BLaER1 treated with 17β-estradiol and CSF1 and Interleukin-3, amounts not matched to agents 10 nM and 100 nM (cell line): ENCODE results near the gene DENND4C.
A peak's percentile ranks its signal among the peaks of the same experiment; 100 is the strongest.
"Not testable (repeated sequence)": the region's sequence is repeated elsewhere in the genome, so short reads cannot be mapped to it uniquely, and the experiment has no call there.

Experiments used
- H3K27ac ChIP-seq, 11 experiments: shearing (Covaris generic); formaldehyde crosslinking; 2 replicates each; pipeline ENCODE4 v1.8.1; 2022
- H3K27me3 ChIP-seq, 11 experiments: shearing (Covaris generic); formaldehyde crosslinking; 2 replicates each; pipeline ENCODE4 v1.8.1; 2022
- H3K36me3 ChIP-seq, 11 experiments: shearing (Covaris generic); formaldehyde crosslinking; 2 replicates each; pipeline ENCODE4 v1.8.1; 2022
- H3K4me1 ChIP-seq, 10 experiments: shearing (Covaris generic); formaldehyde crosslinking; 2 replicates each; pipeline ENCODE4 v1.8.1; 2022
- H3K4me2 ChIP-seq, 11 experiments: shearing (Covaris generic); formaldehyde crosslinking; 2 replicates each; pipeline ENCODE4 v1.8.1; 2022
- H3K4me3 ChIP-seq, 10 experiments: shearing (Covaris generic); formaldehyde crosslinking; 2 replicates each; pipeline ENCODE4 v1.8.1; 2022
- H3K9ac ChIP-seq, 11 experiments: shearing (Covaris generic); formaldehyde crosslinking; 2 replicates each; pipeline ENCODE4 v1.8.1; 2022
- H3K9me3 ChIP-seq, 11 experiments: shearing (Covaris generic); formaldehyde crosslinking; replicated peaks in 1 of 11; 2 replicates each; pipeline ENCODE4 v1.8.1; 2022
- H4K20me1 ChIP-seq, 11 experiments: shearing (Covaris generic); formaldehyde crosslinking; 2 replicates each; pipeline ENCODE4 v1.8.1; 2022
- Cebpa-rat ChIP-seq, 11 experiments: shearing (Covaris generic); IDR thresholded peaks; 2 replicates each; pipeline ENCODE4 v1.8.1; 2022

Gene DENND4C

DNA sequence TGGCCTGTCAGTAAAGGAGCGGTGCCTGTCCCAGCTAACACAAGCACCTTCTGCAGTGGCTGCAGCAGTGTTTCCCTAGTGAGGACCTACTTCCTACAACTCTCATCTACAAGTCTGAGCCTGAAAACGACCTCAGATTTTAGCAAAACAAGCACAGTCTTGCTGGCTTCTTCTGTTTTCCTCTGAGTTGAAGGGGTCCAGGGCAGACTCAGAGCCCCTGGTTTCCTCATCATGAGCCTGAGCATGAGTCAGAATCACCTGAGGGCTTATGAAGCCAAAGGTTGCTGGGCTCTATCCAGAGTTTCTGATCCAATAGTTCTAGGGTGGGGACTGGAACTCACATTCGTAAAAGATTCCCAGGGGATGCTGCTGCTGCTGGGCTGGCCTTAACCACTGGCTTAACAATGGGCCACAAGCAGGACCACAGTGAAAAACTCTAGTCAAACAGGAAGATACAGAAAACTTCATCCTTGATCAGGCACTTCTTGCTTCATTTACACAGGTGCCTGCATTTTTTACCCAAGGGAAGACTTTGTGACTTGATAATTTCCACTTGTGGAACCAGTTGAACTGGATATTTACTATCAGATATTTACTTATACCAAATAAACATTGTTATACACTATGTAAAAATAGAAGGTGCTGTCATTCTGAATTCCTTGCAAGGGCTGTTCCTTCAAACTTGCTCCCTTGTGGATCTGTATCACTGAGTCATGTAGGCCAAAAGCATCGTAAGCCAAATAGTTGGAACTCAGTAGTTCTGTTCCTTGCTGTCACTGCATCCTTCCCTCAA, 174.0 kb downstream of the DENND4C start:
- Histone ChIP-seq H3K4me2 (no peak overlapping the region), H3K36me3 (no peaks in the 10 kb centered on the region), H3K4me1 (peaks cover 6 to 17% (median 14%) of the 10 kb centered on the region in 10 experiments; a peak in 17 of 20 replicates), H3K27me3 (no peaks in the 10 kb centered on the region), H3K9me3 (peaks cover 32 to 40% (median 37%) of the 10 kb centered on the region in 11 experiments), H4K20me1 (no peaks in the 10 kb centered on the region), H3K9ac (no peak overlapping the region), H3K4me3 (no peak overlapping the region), H3K27ac (no peak overlapping the region)
- TF ChIP-seq Cebpa-rat (IDR thresholded peaks at IDR 0.05) = no peak

- Histone ChIP-seq H3K4me1 (peaks cover 14 to 29% (median 25%) of the 10 kb centered on the region in 10 experiments), H3K27ac (no peak overlapping the region), H4K20me1 (no peaks in the 10 kb centered on the region; a peak in 1 of 22 replicates), H3K4me3 (no peak overlapping the region), H3K9ac (no peak overlapping the region), H3K9me3 (peaks cover 32 to 40% (median 37%) of the 10 kb centered on the region in 11 experiments), H3K4me2 (no peak overlapping the region), H3K27me3 (no peaks in the 10 kb centered on the region), H3K36me3 (no peaks in the 10 kb centered on the region)
- TF ChIP-seq Cebpa-rat (IDR thresholded peaks at IDR 0.05) = no peak
Observed at GRCh38 chr9:19405771-19406170, 175.3 kb downstream of the DENND4C start.

GRCh38 chr9:19408316-19408692, 177.8 kb downstream of the DENND4C start:
- Histone ChIP-seq H3K4me1 (peaks cover 14 to 29% (median 25%) of the 10 kb centered on the region in 10 experiments), H3K4me3 (peak overlapping the region; percentile 73 to 83 (median 80)), H3K4me2 (peak overlapping the region; percentile 90 to 99 (median 98)), H3K27me3 (no peaks in the 10 kb centered on the region), H3K9ac (peak overlapping the region; percentile 25 to 84 (median 78); a peak in 17 of 22 replicates), H3K36me3 (0 out of 22 replicates have a peak, but pooled peaks cover 0 to 3% (median 0%) of the 10 kb centered on the region in 11 experiments), H3K9me3 (peaks cover 11 to 18% (median 13%) of the 10 kb centered on the region in 11 experiments), H3K27ac (peak overlapping the region in 2 of 11 experiments; percentile 67 to 78; a peak in 2 of 22 replicates), H4K20me1 (no peaks in the 10 kb centered on the region; a peak in 1 of 22 replicates)
- no peak for TF ChIP-seq Cebpa-rat (IDR thresholded peaks at IDR 0.05)

DNA sequence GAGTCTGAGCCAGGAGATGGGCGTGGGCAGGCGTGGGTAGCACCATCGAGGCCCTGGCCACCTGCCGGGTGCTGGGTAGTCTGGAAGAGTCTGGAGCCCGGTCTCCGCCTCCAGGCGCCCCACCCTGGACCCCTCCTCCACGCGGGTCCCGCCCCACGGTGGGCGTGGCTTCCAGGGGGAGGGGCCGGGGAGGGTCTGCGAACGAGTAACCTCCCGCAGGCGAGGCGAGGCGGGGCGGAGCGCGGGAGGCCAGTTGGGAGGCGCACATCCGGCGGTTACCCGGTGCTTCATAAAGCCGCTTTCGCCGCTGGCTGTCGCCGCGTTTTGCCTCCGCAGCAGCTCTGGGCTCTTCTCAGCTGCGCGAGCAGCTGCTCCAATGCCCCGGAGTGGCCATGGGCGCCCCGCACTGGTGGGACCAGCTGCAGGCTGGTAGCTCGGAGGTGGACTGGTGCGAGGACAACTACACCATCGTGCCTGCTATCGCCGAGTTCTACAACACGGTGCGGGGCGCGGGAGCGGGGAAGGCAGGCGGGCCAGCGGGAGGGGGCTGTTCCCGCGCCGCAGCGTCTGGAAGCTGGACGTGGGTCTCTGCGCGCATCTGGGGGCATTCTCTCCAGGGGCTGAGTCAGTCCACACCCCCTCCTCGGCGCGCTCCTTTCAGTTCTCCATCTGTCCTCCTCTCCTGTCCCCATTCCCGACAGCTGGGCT, 178.4 kb downstream of the DENND4C start, which contains the start of gene ACER2:
Gene ACER2 (plus strand): TSS at position 317 of the 708 bp plus-strand sequence. CDS start 76 bp downstream, at position 393.
- Histone ChIP-seq H3K4me1 (peaks cover 14 to 29% (median 25%) of the 10 kb centered on the region in 10 experiments), H3K9ac (peak within 1 kb of the TSS; percentile 71 to 84 (median 80)), H4K20me1 (no peaks in the 10 kb centered on the region; a peak in 1 of 22 replicates), H3K36me3 (0 out of 22 replicates have a peak, but pooled peaks cover 0 to 3% (median 0%) of the 10 kb centered on the region in 11 experiments), H3K4me2 (peak within 1 kb of the TSS; percentile 90 to 99 (median 98)), H3K27ac (peak within 1 kb of the TSS in 10 of 11 experiments; percentile 40 to 80 (median 70); a peak in 19 of 22 replicates), H3K9me3 (peaks cover 5 to 12% (median 8%) of the 10 kb centered on the region in 11 experiments), H3K4me3 (peak within 1 kb of the TSS; percentile 73 to 83 (median 80)), H3K27me3 (no peaks in the 10 kb centered on the region)
- no peak for TF ChIP-seq Cebpa-rat (IDR thresholded peaks at IDR 0.05)

DNA sequence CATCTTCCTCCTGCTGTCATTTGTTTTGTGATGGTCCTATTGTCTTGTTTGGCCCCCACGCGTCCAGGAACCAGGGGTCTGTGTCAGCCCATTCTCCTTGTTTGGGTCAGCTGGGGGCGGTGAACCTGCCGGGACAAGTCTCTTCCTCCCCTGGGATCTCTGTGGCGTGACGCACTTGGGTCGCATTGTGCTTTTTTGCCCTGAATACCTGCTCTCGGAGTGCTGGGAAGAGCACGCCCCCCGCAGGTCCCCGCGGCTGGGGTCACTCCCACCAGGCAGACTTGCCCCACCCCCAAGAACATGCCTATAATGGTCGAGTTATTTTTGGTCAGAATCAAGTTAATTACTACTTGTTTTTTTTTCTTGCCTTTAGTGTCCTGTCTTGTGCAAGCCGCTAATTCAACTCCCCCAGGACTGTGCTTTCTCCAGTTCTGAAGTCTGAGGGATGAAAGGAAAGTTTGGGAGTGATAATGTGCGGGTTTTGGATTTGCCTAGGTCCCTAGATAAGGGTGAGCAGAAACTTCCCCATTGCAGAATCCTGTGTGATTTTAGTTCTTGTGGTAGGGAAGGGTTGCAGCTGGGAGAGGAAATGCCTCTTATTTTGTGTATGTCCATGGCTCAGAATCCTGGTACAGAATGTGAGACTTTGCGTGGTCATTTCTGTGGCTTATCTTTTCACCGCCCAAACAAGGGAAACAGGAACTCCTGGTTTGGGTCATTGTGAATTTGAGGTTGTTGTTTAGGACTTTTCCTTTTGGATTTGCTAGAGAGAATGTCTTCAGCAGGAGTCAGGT, 179.1 kb downstream of the DENND4C start:
- Histone ChIP-seq H3K27ac (peak overlapping the region in 10 of 11 experiments; percentile 40 to 80 (median 70); a peak in 18 of 22 replicates), H3K4me2 (peak overlapping the region; percentile 90 to 99 (median 98)), H4K20me1 (no peaks in the 10 kb centered on the region; a peak in 1 of 22 replicates), H3K9me3 (peaks cover 0 to 5% (median 0%) of the 10 kb centered on the region in 11 experiments; a peak in 6 of 22 replicates), H3K4me3 (peak overlapping the region; percentile 73 to 83 (median 80)), H3K36me3 (0 out of 22 replicates have a peak, but pooled peaks cover 0 to 3% (median 0%) of the 10 kb centered on the region in 11 experiments), H3K27me3 (no peaks in the 10 kb centered on the region), H3K9ac (peak overlapping the region; percentile 71 to 84 (median 80)), H3K4me1 (peaks cover 14 to 29% (median 25%) of the 10 kb centered on the region in 10 experiments)
- no peak for TF ChIP-seq Cebpa-rat (IDR thresholded peaks at IDR 0.05)

DNA sequence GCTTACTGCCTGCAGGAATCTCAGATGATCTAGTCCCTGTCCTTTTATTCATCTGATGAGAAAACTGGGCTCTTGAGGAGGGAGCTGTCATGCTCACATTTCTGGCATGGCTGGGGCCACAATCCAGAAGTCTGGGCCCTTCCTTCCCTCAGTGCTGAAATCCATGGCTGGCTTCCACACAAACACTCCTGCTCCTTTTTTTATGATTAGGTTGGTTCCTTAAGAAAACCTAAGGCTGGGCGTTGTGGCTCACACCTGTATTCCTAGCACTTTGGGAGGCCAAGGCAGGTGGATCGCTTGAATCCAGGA, 179.7 kb downstream of the DENND4C start:
- peak overlapping the region; percentile 90 to 99 (median 98) for H3K4me2 ChIP-seq
- peaks cover 0 to 4% (median 0%) of the 10 kb centered on the region in 11 experiments; a peak in 2 of 22 replicates for H3K9me3 ChIP-seq
- peak overlapping the region in 9 of 10 experiments; percentile 73 to 83 (median 79); a peak in 7 of 20 replicates for H3K4me3 ChIP-seq

GRCh38 chr9:19410594-19410993, 180.1 kb downstream of the DENND4C start:
- Histone ChIP-seq H3K4me1 (peaks cover 14 to 29% (median 25%) of the 10 kb centered on the region in 10 experiments), H3K9me3 (peaks cover 0 to 4% (median 0%) of the 10 kb centered on the region in 11 experiments; a peak in 2 of 22 replicates), H3K27ac (no peak overlapping the region), H3K4me3 (no peak overlapping the region), H4K20me1 (no peaks in the 10 kb centered on the region; a peak in 1 of 22 replicates), H3K27me3 (no peaks in the 10 kb centered on the region), H3K9ac (no peak overlapping the region), H3K4me2 (peak overlapping the region; percentile 90 to 99 (median 98); a peak in 20 of 22 replicates), H3K36me3 (0 out of 22 replicates have a peak, but pooled peaks cover 0 to 3% (median 0%) of the 10 kb centered on the region in 11 experiments)
- 0 out of 22 replicates have a peak, but pooled peaks of 1 of the 11 experiments have one; percentile 14 for TF ChIP-seq Cebpa-rat (IDR thresholded peaks at IDR 0.05)

More for the DNA sequence above, 179.7 kb downstream of the DENND4C start:
- Histone ChIP-seq H3K4me1 (peaks cover 14 to 29% (median 25%) of the 10 kb centered on the region in 10 experiments), H3K27ac (no peak overlapping the region), H4K20me1 (no peaks in the 10 kb centered on the region; a peak in 1 of 22 replicates), H3K27me3 (no peaks in the 10 kb centered on the region), H3K9ac (no peak overlapping the region), H3K36me3 (0 out of 22 replicates have a peak, but pooled peaks cover 0 to 3% (median 0%) of the 10 kb centered on the region in 11 experiments)
- no peak for TF ChIP-seq Cebpa-rat (IDR thresholded peaks at IDR 0.05)

DNA sequence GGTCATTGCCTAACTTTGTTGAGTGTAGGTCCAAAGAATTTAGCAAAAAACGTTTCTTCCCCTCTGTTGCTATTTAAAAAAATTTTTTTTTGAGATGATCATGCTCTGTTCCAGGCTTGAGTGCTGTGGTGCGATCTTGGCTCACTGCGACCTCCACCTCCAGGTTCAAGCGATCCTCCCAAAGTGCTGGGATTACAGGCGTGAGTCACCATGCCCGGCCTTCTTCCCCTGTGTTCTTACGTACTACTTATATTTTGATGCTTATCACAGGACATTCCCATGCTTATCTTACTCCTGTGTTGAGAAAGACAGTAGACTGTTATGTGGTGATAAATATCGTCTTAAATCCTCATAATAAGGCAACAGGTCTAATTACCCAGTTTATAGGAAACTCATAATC, 180.8 kb downstream of the DENND4C start:
- H3K9ac ChIP-seq = no peak overlapping the region

DNA sequence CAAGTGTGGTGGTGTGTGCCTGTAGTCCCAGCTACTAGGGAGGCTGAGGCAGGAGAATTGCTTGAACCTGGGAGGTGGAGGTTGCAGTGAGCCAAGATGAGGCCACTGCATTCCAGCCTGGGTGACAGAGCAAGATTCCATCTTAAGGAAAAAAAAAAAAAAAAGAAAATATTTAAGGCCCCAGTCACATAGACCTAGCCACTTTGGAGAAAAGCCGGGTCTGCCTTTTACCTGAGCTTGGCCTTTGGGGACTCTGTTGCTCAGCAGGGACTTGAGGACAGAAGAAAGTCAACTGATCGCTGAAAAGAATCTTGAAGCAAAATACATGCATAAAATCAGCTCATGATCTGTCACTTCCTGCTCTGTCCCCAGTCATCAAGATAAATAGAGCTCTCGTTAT, 183.0 kb downstream of the DENND4C start:
- not testable (repeated sequence) for H3K27me3 ChIP-seq, H3K27ac ChIP-seq

More for the DNA sequence above, 180.8 kb downstream of the DENND4C start:
- Histone ChIP-seq H3K4me3 (no peak overlapping the region), H3K27me3 (no peaks in the 10 kb centered on the region), H3K4me1 (peaks cover 14 to 29% (median 25%) of the 10 kb centered on the region in 10 experiments), H3K36me3 (0 out of 22 replicates have a peak, but pooled peaks cover 0 to 3% (median 0%) of the 10 kb centered on the region in 11 experiments), H3K27ac (no peak overlapping the region), H4K20me1 (no peaks in the 10 kb centered on the region; a peak in 1 of 22 replicates), H3K9me3 (peaks cover 0 to 4% (median 0%) of the 10 kb centered on the region in 11 experiments; a peak in 2 of 22 replicates), H3K4me2 (no peak overlapping the region)
- TF ChIP-seq Cebpa-rat (IDR thresholded peaks at IDR 0.05) = no peak

More for the DNA sequence above, 183.0 kb downstream of the DENND4C start:
- H3K9me3 ChIP-seq, H4K20me1 ChIP-seq, H3K9ac ChIP-seq, H3K4me3 ChIP-seq, H3K36me3 ChIP-seq, H3K4me2 ChIP-seq: not testable (repeated sequence)
- H3K4me1 ChIP-seq = peaks cover 11 to 18% (median 15%) of the 10 kb centered on the region in 10 experiments
